Glomerular endothelial cell (primary cell): ENCODE data around the gene COPG2. TPM values are rescaled to one million over a fixed set of nuclear protein-coding genes. Genes with fewer than 3 reads are reported as not detected.
"Not testable (repeated sequence)": the region's sequence is repeated elsewhere in the genome, so short reads cannot be mapped to it uniquely, and the experiment has no call there.

Source experiments
- DNase-seq: peaks from one replicate; pipeline ENCODE4 v3.0.0-alpha.2; 2011; ENCODE audit warnings: low read depth, low spot score; ENCODE audit errors: extremely low read depth
- total RNA-seq: library from RNA; depleted of rRNA; stranded (reverse); fragments of >200 nt; gene quantifications from 2 replicates; pipeline ENCODE4 v1.2.3, GENCODE V29; 2015

Gene COPG2
- total RNA-seq, 1 donor from 2014 or later, result 14.3 TPM

GRCh38 chr7:130570144-130570543, 98.4 kb downstream of the COPG2 start:
- DNase-seq, result not testable (repeated sequence)

GRCh38 chr7:130566898-130567280, 101.7 kb downstream of the COPG2 start:
- DNase-seq, result no peak

- peak; percentile 74 for DNase-seq
These were observed 102.2 kb downstream of the COPG2 start for GRCh38 chr7:130566168-130566897.

- peak; percentile 23 for DNase-seq
These were observed 107.6 kb downstream of the COPG2 start for GRCh38 chr7:130560972-130561371.

GRCh38 chr7:130559184-130559583, 109.4 kb downstream of the COPG2 start:
- no peak for DNase-seq

- DNase-seq, result no peak
These were observed 114.1 kb downstream of the COPG2 start for GRCh38 chr7:130554481-130554880.

- DNase-seq, result no peak
These were observed 115.0 kb downstream of the COPG2 start for GRCh38 chr7:130553398-130554029.

GRCh38 chr7:130544356-130544755, 124.2 kb downstream of the COPG2 start:
- no peak for DNase-seq

- no peak for DNase-seq
These were observed 125.0 kb downstream of the COPG2 start for GRCh38 chr7:130543487-130544010.

GRCh38 chr7:130542297-130542696, 126.3 kb downstream of the COPG2 start:
- DNase-seq, result not testable (repeated sequence)

GRCh38 chr7:130541287-130541686, 127.3 kb downstream of the COPG2 start:
- DNase-seq, result not testable (repeated sequence)

- DNase-seq, result not testable (repeated sequence)
These were observed 130.7 kb downstream of the COPG2 start for GRCh38 chr7:130537894-130538293.

GRCh38 chr7:130529417-130529816, 139.1 kb downstream of the COPG2 start:
- no peak for DNase-seq

GRCh38 chr7:130527752-130528355, 140.7 kb downstream of the COPG2 start:
- DNase-seq, result not testable (repeated sequence)

- DNase-seq, result no peak
These were observed 143.9 kb downstream of the COPG2 start for GRCh38 chr7:130524628-130525027.

- not testable (repeated sequence) for DNase-seq
These were observed 144.9 kb downstream of the COPG2 start for GRCh38 chr7:130523519-130524125.

- DNase-seq, result no peak
These were observed 147.1 kb downstream of the COPG2 start for GRCh38 chr7:130521258-130521951.

- DNase-seq, result no peak
These were observed 153.1 kb downstream of the COPG2 start for GRCh38 chr7:130515315-130516040.

GRCh38 chr7:130513447-130513846, 155.1 kb downstream of the COPG2 start:
- no peak for DNase-seq

GRCh38 chr7:130512038-130512437, 156.5 kb downstream of the COPG2 start:
- not testable (repeated sequence) for DNase-seq
